Measurements from ENCODE around the gene NRXN3. TPM values are rescaled to one million over a fixed set of nuclear protein-coding genes. Genes with fewer than 3 reads are reported as not detected.

The NRXN3 gene
- total and polyA plus RNA-seq, 8 donors, result 0.29 to 41.1 (median 9.1) TPM

- no peak overlapping the region for H3K27ac ChIP-seq
- TF ChIP-seq POLR2AphosphoS5 (IDR thresholded peaks at IDR 0.05) (no peak), POLR2A (IDR thresholded peaks at IDR 0.05) (no peak), EP300 (IDR thresholded peaks at IDR 0.05) (no peak)
- TF ChIP-seq, protein P1, sequence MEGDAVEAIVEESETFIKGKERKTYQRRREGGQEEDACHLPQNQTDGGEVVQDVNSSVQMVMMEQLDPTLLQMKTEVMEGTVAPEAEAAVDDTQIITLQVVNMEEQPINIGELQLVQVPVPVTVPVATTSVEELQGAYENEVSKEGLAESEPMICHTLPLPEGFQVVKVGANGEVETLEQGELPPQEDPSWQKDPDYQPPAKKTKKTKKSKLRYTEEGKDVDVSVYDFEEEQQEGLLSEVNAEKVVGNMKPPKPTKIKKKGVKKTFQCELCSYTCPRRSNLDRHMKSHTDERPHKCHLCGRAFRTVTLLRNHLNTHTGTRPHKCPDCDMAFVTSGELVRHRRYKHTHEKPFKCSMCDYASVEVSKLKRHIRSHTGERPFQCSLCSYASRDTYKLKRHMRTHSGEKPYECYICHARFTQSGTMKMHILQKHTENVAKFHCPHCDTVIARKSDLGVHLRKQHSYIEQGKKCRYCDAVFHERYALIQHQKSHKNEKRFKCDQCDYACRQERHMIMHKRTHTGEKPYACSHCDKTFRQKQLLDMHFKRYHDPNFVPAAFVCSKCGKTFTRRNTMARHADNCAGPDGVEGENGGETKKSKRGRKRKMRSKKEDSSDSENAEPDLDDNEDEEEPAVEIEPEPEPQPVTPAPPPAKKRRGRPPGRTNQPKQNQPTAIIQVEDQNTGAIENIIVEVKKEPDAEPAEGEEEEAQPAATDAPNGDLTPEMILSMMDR (IDR thresholded peaks at IDR 0.05), result no peak
- no peaks in the 10 kb centered on the region for H3K4me1 ChIP-seq
- no peak for DNase-seq
- H3K4me3 ChIP-seq, result no peak overlapping the region
- no peaks in the 10 kb centered on the region for H3K9me3 ChIP-seq
- WGBS, 5 donors, result 60 to 68% (median 63%) methylated on average over 1 of the region's 1 CpG
- intact Hi-C loops (cut with DNase I; ENCODE audit: low total_unique reads), result no loop called here
- H3K36me3 ChIP-seq, result no peaks in the 10 kb centered on the region
- H3K27me3 ChIP-seq, result no peaks in the 10 kb centered on the region
Measured at GRCh38 chr14:79376557-79376956, 1206.4 kb downstream of the NRXN3 start.

DNA sequence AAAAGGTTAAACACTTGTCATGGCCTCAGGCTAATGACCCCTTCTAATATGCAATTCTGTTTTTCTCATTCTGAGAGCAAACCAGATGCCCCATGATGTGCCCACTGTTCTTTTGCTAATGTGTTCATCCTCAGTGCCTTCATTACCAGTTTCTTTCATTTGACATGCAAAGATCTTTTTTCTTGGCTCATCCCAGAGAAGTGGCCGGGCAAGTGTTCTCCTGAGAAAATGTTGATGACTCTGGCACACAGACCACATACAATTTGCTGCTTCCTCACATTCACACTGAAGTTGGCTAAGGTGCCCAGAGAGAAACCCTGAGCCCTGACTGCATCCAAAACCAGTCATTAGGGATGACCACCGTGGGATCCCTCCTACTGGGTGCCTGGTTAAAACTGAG lies 1207.8 kb downstream of the NRXN3 start:
- H3K9me3 ChIP-seq, result no peaks in the 10 kb centered on the region
- no peaks in the 10 kb centered on the region for H3K27me3 ChIP-seq
- TF ChIP-seq EP300 (IDR thresholded peaks at IDR 0.05), result no peak
- TF ChIP-seq POLR2A (IDR thresholded peaks at IDR 0.05), result no peak
- TF ChIP-seq, protein P1 (IDR thresholded peaks at IDR 0.05), result no peak
- TF ChIP-seq POLR2AphosphoS5 (IDR thresholded peaks at IDR 0.05), result no peak
- H3K36me3 ChIP-seq, result no peaks in the 10 kb centered on the region
- no peak for DNase-seq
- no peak overlapping the region for H3K27ac ChIP-seq
- intact Hi-C loops (cut with DNase I; ENCODE audit: low total_unique reads), result no loop called here
- H3K4me3 ChIP-seq, result no peak overlapping the region
- 41 to 81% (median 71%) methylated on average over 2 of the region's 2 CpGs for WGBS, 5 donors
- no peaks in the 10 kb centered on the region for H3K4me1 ChIP-seq

DNA sequence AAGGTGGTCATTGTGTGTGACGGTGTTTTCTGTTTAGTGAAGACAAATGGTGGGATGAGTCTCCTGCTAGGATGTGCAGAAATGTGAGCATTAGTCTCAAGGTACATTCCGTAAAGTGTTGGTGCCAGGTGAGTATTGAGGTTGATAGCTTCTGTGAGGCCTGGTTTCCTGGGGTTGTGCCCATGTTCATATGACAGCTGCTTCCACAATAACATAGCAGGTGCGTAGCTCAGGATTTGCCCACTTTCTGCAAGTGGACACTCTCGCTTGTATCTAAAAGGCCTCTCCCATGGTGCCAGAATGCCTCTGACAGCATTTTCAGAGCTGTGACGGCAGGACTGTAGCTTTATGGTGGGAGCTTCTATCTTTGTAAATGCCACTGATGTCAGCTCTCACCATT lies 1209.1 kb downstream of the NRXN3 start:
- Histone ChIP-seq H3K9me3 (no peaks in the 10 kb centered on the region), H3K4me3 (no peak overlapping the region), H3K36me3 (no peaks in the 10 kb centered on the region), H3K4me1 (no peaks in the 10 kb centered on the region), H3K27me3 (no peaks in the 10 kb centered on the region), H3K27ac (no peak overlapping the region)
- DNase-seq, result no peak
- WGBS, 5 donors, result 91 to 96% (median 92%) methylated on average over 5 of the region's 5 CpGs
- intact Hi-C loops (cut with DNase I; ENCODE audit: low total_unique reads), result no loop called here
- TF ChIP-seq EP300 (IDR thresholded peaks at IDR 0.05) (no peak), POLR2A (IDR thresholded peaks at IDR 0.05) (no peak), POLR2AphosphoS5 (IDR thresholded peaks at IDR 0.05) (no peak)
- TF ChIP-seq, protein P1 (IDR thresholded peaks at IDR 0.05), result no peak

DNA sequence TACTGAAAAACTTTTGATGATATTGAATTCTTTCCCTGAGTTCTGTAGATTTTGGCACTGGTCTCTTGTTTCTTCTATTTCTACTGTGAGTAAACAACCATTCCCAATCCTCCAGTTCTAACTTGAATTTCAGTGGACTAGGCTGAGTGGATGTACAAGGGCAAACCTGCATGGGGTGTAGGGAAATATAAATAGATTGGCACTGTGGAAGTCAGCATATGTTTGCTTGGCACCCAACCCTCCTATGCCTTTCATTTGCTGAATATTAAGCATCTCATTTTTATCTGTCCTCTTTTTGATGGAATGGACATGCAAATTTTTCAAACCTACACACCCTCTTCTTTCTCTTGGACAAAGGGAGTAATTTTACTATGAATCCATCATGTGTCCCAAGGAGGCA lies 1212.9 kb downstream of the NRXN3 start:
- Histone ChIP-seq H3K4me1 (no peaks in the 10 kb centered on the region), H3K4me3 (no peak overlapping the region), H3K36me3 (no peaks in the 10 kb centered on the region), H3K27me3 (no peaks in the 10 kb centered on the region), H3K27ac (no peak overlapping the region), H3K9me3 (no peaks in the 10 kb centered on the region)
- intact Hi-C loops (cut with DNase I; ENCODE audit: low total_unique reads), result no loop called here
- TF ChIP-seq POLR2A (IDR thresholded peaks at IDR 0.05), result no peak
- TF ChIP-seq EP300 (IDR thresholded peaks at IDR 0.05), result no peak
- TF ChIP-seq, protein P1 (IDR thresholded peaks at IDR 0.05), result no peak
- TF ChIP-seq POLR2AphosphoS5 (IDR thresholded peaks at IDR 0.05), result no peak
- DNase-seq, result no peak

All from stomach (tissue), 9 donors.